ENCODE data around the gene XKR8.

XKR8 gene

DNA sequence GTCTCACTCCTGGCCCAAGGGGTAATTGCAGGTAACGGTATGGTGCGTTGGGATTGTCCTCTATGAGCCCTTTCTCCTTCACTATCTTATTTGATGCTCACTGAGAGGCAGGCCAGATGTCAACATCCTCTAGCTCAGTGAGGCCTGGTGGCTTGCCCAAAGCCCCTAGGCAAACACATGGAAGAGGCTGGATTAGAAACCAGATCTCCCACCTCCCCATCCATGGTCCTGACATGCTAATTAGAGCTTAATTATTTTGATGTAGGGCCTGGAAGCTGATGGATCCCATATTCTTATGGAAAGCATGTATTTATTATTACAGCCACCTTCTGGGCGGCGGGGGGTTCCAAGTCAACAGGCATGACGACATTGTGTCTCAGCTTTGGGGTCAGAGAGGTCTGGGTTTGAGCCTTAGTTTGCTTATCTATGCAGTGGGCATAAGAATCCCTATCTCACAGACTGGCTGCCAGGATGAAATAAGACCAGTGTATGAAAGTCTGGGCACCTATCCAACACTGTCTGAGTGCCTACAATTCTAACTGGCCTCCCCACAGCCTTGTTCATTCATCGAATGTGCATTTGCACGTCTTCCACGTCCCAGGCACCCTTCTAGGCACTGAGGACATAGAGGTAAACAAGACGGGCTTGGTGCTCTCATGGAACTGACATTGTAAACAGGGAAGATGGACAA is 18.8 kb upstream of the XKR8 start:
- no peak for TF ChIP-seq ZFX (IDR thresholded peaks at IDR 0.05)
- no peak for TF ChIP-seq CTCF (conservative IDR thresholded peaks at IDR 0.05)
- H3K27ac ChIP-seq = no peak overlapping the region

DNA sequence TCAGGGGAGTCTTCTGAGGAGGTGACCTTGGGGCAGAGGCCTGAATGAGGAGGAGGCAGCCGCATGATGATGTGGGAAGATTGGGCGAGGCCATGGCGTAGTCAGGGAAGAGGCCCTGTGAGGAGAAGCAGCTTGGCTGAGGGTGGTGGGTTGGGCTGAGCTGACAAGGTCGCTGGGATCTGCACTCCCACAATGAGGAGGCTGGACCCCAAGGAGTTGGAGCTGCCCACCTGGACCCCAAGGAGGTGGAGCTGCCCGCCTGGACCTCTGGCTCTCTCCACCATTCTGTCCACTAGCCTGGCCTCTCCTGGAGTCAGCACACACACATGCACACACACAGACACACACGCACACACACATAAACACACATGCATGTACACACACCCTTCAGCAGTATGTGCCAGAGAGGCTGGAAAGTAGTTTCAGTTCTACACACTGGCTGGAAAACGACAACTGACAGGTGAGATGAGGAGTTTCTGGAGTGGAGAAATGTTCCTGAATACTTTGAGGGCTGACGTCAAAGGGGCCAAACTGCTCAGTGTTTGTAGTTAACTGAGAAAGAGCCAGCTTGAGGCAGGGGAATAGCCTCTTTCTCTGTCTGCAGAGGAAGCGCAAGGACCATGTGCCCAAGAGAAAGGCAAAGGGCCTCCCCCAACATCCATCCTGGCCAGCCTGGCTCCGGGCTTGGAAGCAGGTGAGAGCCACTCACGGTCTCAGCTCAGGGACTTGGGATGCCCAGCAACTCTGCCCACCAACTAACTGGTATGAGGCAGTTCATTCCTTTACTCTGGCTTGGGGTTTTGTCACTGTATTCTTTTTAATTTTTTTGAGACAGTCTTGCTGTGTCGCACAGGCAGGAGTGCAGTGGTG is 17.9 kb upstream of the XKR8 start:
- TF ChIP-seq CTCF (conservative IDR thresholded peaks at IDR 0.05) (no peak), ZFX (IDR thresholded peaks at IDR 0.05) (no peak)
- H3K27ac ChIP-seq = no peak overlapping the region

GRCh38 chr1:27945020-27945419 is 14.8 kb upstream of the XKR8 start:
- no peak overlapping the region for H3K27ac ChIP-seq
- TF ChIP-seq ZFX (IDR thresholded peaks at IDR 0.05) (no peak), CTCF (conservative IDR thresholded peaks at IDR 0.05) (no peak)

GRCh38 chr1:27949027-27949426 is 10.7 kb upstream of the XKR8 start:
- no peak overlapping the region for H3K27ac ChIP-seq
- TF ChIP-seq ZFX (IDR thresholded peaks at IDR 0.05) = no peak
- no peak for TF ChIP-seq CTCF (conservative IDR thresholded peaks at IDR 0.05)

DNA sequence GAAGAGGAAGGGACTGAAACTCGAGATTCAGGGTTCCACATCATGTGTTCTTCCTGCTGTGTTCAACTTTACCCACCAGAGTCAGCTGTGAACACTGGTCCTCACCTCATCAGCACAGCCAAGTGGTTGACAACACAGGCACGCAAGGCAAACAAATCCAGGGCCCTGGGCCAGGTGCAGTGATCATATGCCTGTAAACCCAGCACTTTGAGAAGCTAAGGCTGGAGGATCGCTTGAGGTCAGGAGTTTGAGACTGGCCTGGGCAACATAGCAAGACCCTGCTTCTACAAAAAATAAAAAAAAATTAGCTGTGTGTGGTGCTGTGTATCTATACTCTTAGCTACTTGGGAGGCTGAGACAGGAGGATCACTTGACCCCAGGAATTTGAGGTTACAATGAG is 8.4 kb upstream of the XKR8 start:
- no peak overlapping the region for H3K27ac ChIP-seq
- TF ChIP-seq CTCF (conservative IDR thresholded peaks at IDR 0.05) (no peak), ZFX (IDR thresholded peaks at IDR 0.05) (no peak)

- H3K27ac ChIP-seq = no peak overlapping the region
- TF ChIP-seq CTCF (conservative IDR thresholded peaks at IDR 0.05) (no peak), ZFX (IDR thresholded peaks at IDR 0.05) (no peak)
These were observed 7.6 kb upstream of the XKR8 start for GRCh38 chr1:27952147-27952546.

GRCh38 chr1:27954186-27954585 is 5.6 kb upstream of the XKR8 start:
- TF ChIP-seq CTCF (conservative IDR thresholded peaks at IDR 0.05) = no peak
- H3K27ac ChIP-seq = no peak overlapping the region
